Stimulated activated CD4-positive, alpha-beta T cell treated with anti-CD3 and anti-CD28 coated beads, Interleukin-4, amount 100 ng/mL, for 48 hours (primary cell): ENCODE results near the gene PRR4.

ENCODE experiments used
- DNase-seq, 2 donors: peaks; one replicate each; pipeline ENCODE4 v3.0.0-alpha.2; 2020; ENCODE audit warnings: low read depth in 2 of 2

Gene PRR4

GRCh38 chr12:10849425-10849878, at the start of gene PRR4:
PRR4 (minus strand) TSS chr12:10849475; CDS start chr12:10849437, 38 bp downstream.
- DNase-seq = no peak

- DNase-seq = no peak
Observed at GRCh38 chr12:10896854-10897253, 47.6 kb upstream of the PRR4 start.

GRCh38 chr12:10891937-10892336, 42.7 kb upstream of the PRR4 start:
- DNase-seq = no peak

- no peak for DNase-seq
Observed at GRCh38 chr12:10889226-10889625, 40.0 kb upstream of the PRR4 start.

- DNase-seq = no peak
Observed at GRCh38 chr12:10884086-10884725, 34.9 kb upstream of the PRR4 start, which contains the start of gene PRH1. PRH1 (minus strand) TSS chr12:10884255; CDS start chr12:10884217, 38 bp downstream.

- no peak for DNase-seq
Observed at GRCh38 chr12:10873378-10873777, 24.1 kb upstream of the PRR4 start.

- no peak for DNase-seq
Observed at GRCh38 chr12:10867381-10867780, 18.1 kb upstream of the PRR4 start.

- no peak for DNase-seq
Observed at GRCh38 chr12:10863512-10864218, 14.4 kb upstream of the PRR4 start.

- DNase-seq = no peak
Observed at GRCh38 chr12:10861366-10861765, 12.1 kb upstream of the PRR4 start.

- no peak for DNase-seq
Observed at GRCh38 chr12:10855807-10856206, 6.5 kb upstream of the PRR4 start.

GRCh38 chr12:10853776-10854175, 4.5 kb upstream of the PRR4 start:
- DNase-seq = no peak

GRCh38 chr12:10851243-10851858, 2.1 kb upstream of the PRR4 start:
- no peak for DNase-seq

GRCh38 chr12:10847744-10848143, 1.5 kb downstream of the PRR4 start:
- DNase-seq = no peak

- DNase-seq = no peak
Observed at GRCh38 chr12:10842862-10843261, 6.4 kb downstream of the PRR4 start.

- DNase-seq = no peak
Observed at GRCh38 chr12:10838461-10838860, 10.8 kb downstream of the PRR4 start.

GRCh38 chr12:10829994-10830393, 19.3 kb downstream of the PRR4 start:
- no peak for DNase-seq

GRCh38 chr12:10826258-10826657, 23.0 kb downstream of the PRR4 start, which contains the start of gene TAS2R10:
TAS2R10 (minus strand) TSS chr12:10826358; CDS start chr12:10826269, 89 bp downstream.
- no peak for DNase-seq

- no peak for DNase-seq
Observed at GRCh38 chr12:10824957-10825356, 24.3 kb downstream of the PRR4 start.

- no peak for DNase-seq
Observed at GRCh38 chr12:10811883-10812536, 37.3 kb downstream of the PRR4 start.

GRCh38 chr12:10810068-10810467, 39.2 kb downstream of the PRR4 start, which contains the start of gene TAS2R9:
TAS2R9 (minus strand) TSS chr12:10810168; CDS start chr12:10810075, 93 bp downstream.
- DNase-seq = no peak

GRCh38 chr12:10807186-10807585, 42.1 kb downstream of the PRR4 start, which contains the start of gene TAS2R8:
TAS2R8 (minus strand) TSS chr12:10807286; CDS start chr12:10806980, 306 bp downstream.
- DNase-seq = no peak

- DNase-seq = no peak
Observed at GRCh38 chr12:10802587-10802986, 46.7 kb downstream of the PRR4 start, which contains the start of gene TAS2R7. TAS2R7 (minus strand) TSS chr12:10802627; CDS start chr12:10802570, 57 bp downstream.
